NCI-H69 (cell line): ENCODE measurements around the gene FAM204A.

Experiments
- DNase-seq: peaks from one replicate; lab custom pipeline; 2025; lab: John Stamatoyannopoulos, UW

FAM204A gene

GRCh38 chr10:118277871-118278270 lies 64.3 kb downstream of the FAM204A start:
- DNase-seq = no peak

- DNase-seq = no peak
Observed at GRCh38 chr10:118276727-118277126, 65.4 kb downstream of the FAM204A start.

- peak; percentile 76 for DNase-seq
Observed at GRCh38 chr10:118276204-118276603, 65.9 kb downstream of the FAM204A start.

- DNase-seq = no peak
Observed at GRCh38 chr10:118273662-118274061, 68.5 kb downstream of the FAM204A start.

- DNase-seq = no peak
Observed at GRCh38 chr10:118272767-118273166, 69.4 kb downstream of the FAM204A start.

GRCh38 chr10:118272149-118272721 lies 69.9 kb downstream of the FAM204A start:
- peak; percentile 71 for DNase-seq

- DNase-seq = peak; percentile 87
Observed at GRCh38 chr10:118271671-118272070, 70.5 kb downstream of the FAM204A start.

- peak; percentile 95 for DNase-seq
Observed at GRCh38 chr10:118266098-118266748, 75.9 kb downstream of the FAM204A start.

- DNase-seq = peak; percentile 58
Observed at GRCh38 chr10:118264838-118265470, 77.2 kb downstream of the FAM204A start.

- no peak for DNase-seq
Observed at GRCh38 chr10:118264252-118264651, 77.9 kb downstream of the FAM204A start.

- peak; percentile 72 for DNase-seq
Observed at GRCh38 chr10:118262538-118262937, 79.6 kb downstream of the FAM204A start.

- DNase-seq = peak; percentile 80
Observed at GRCh38 chr10:118259288-118259906, 82.7 kb downstream of the FAM204A start.

- DNase-seq = no peak
Observed at GRCh38 chr10:118258285-118258684, 83.8 kb downstream of the FAM204A start.

GRCh38 chr10:118256825-118257570 lies 85.1 kb downstream of the FAM204A start:
- DNase-seq = peak; percentile 80

- DNase-seq = peak; percentile 23
Observed at GRCh38 chr10:118256209-118256608, 85.9 kb downstream of the FAM204A start.

- DNase-seq = no peak
Observed at GRCh38 chr10:118255355-118255754, 86.8 kb downstream of the FAM204A start.

GRCh38 chr10:118254654-118255053 lies 87.5 kb downstream of the FAM204A start:
- DNase-seq = no peak

GRCh38 chr10:118253397-118253796 lies 88.7 kb downstream of the FAM204A start:
- no peak for DNase-seq

GRCh38 chr10:118251791-118252190 lies 90.3 kb downstream of the FAM204A start:
- DNase-seq = no peak

- peak; percentile 45 for DNase-seq
Observed at GRCh38 chr10:118249714-118250113, 92.4 kb downstream of the FAM204A start.
